Right ventricle myocardium superior (tissue), 1 donor: ENCODE results near the gene C19orf67. TPM values are rescaled to one million over a fixed set of nuclear protein-coding genes. Genes with fewer than 3 reads are reported as not detected.
"Not testable (repeated sequence)": the region's sequence is repeated elsewhere in the genome, so short reads cannot be mapped to it uniquely, and the experiment has no call there.

Experiments used
- ATAC-seq: fragments of 200-7000 bp; cut with Tn5 transposase; one replicate; pipeline ENCODE4 v1.9.1; 2020; ENCODE audit warnings: mild to moderate bottlenecking; ENCODE audit not compliant: poor library complexity
- DNase-seq: peaks from one replicate; pipeline ENCODE4 v3.0.0-alpha.2; 2020
- intact Hi-C: fragments of 100-400 bp; cut with DNase I; formaldehyde crosslinking; loops from one replicate; pipeline ENCODE4 v1.11.2; 2022
- total RNA-seq: library from RNA; stranded (reverse); fragmentation: NEBNext Ultra II Directional; extraction: Animal tissue kit (Norgen Biotek cat#: 25700); gene quantifications from one replicate; pipeline ENCODE4 v1.2.1, GENCODE V29; 2021
- donor health status: DM: no; HTN: yes; CAD: no; lungs with severe emphysema.

The C19orf67 gene
- total RNA-seq, 1 donor from 2014 or later = not detected

DNA sequence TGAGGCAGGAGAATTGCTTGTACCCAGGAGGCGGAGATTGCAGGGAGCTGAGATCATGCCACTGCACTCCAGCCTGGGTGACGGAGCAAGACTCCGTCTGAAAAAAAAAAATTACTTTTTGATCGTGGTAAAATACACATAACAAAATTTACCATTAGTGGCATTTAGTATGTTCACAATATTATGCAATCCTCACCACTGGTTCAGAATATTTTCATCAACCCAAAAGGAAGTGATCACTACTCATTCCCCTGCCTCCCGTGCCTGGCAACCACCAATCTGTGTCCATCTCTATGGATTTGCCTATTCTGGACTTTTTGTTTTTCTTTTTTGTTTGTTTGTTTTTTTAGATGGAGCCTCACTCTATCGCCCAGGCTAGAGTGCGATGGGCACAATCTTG lies 22.5 kb downstream of the C19orf67 start:
- intact Hi-C loops = no loop called here
- no peak for DNase-seq
- no peak for ATAC-seq

DNA sequence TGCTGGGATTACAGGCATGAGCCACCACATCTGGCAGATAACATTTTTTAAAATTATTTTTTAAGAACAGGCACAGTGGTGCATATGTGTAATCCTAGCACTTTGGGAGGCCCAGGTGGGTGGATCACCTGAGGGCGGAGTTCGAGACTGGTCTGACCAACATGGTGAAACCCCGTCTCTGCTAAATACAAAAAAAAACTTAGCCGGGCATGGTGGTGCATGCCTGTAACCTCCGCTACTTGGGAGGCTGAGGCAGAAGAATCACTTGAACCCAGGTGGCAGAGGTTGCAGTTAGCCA lies 23.1 kb downstream of the C19orf67 start:
- intact Hi-C loops = no loop called here
- ATAC-seq = no peak
- no peak for DNase-seq

DNA sequence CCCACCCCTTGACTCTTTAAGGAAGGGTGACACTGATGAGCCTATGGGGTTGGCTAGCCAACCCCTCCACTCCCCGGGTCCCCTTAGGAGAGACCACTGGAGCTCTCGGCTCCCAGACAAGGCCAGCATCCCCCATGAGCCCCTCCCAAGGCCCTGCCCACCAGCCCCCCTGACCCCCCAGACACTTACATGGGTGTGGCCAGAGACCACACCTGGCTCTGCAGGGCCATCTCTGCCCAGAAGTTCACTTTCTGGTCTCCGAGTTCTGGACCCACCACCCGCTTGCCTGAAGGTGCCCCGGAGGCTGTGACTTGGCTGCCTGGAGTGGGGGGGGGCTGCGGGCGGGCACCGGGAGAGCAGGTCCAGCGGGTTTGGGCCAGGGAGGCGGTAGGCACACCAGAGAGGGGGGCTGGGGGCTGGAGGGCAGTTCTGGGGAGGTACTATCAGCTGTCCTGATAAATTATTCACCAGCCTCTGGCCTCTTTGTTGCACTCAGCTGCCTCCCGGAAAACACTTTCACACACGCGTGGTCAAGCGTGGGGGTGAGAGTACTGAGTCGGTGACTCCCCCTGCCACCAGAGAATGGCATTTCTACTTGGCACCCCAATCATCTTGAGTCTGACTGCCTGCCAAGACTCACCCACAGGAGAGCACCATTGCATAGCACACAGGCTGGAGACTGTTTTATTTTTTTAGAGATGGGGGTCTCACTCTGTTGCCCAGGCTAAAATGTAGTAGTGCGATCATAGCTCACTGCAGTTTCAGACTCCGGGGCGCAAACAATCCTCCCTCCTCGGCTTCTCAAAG lies 23.6 kb downstream of the C19orf67 start, which contains the start of gene PALM3:
Gene PALM3 (minus strand): TSS at position 326 of the 807 bp plus-strand sequence. CDS start 96 bp downstream, at position 230.
- intact Hi-C loops = no loop called here
- DNase-seq = no peak
- ATAC-seq = no peak

DNA sequence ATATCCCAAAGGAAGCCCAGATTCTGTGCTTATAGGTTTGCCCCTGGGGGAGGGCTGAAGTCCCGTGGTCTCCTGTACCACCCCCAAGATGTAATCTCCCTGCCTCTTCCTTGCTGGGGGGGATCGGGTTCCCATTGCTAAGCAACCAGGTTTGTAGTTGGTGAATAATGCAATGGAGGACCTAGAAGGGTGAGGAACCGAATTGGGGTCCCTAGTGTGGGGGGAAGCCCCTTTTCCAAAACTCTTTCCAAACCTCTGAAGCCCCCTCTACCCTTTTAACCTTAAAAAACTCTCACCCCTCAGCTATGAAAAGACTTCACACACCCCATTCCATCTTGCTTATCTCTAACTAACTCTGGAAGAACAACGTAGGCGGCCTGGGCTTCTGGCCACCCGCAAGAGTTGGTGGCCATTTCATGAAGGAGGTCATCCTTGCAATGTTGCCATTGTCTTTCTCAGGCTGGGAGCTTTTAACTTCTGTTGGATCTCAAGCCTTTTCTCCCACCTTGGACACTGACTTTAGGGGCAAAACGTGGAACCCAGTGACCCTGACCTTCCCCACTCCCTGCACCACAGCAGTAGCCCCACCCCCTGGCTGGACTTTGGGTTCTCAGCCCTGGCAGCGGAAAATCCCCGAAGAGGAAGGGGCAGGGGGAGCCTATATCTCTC lies 24.4 kb downstream of the C19orf67 start:
- intact Hi-C loops = no loop called here
- no peak for DNase-seq
- no peak for ATAC-seq

DNA sequence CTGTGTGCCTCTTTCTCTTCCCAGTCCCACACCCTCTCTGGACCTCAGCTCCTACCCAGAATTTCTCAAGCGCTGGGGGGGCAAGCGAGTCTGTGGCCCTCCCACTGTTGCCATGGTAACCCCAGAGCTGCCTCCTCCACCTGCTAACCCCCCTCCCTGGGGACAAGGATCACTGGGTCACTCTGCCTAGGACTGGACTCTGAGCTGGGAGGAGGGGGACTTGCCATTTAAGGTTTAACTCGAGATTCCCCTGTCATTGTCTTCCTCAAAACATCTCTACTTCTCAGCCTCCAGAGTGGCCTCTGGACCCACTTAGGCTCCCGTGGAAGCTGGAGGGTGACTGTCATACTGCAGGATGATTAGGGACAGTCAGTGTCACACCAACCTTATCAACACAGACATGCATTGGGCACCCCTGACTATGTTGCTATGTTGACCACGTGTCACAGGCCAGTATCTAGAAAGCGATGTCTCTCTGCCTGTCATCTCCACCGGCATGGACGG lies 25.9 kb downstream of the C19orf67 start:
- intact Hi-C loops = no loop called here
- ATAC-seq (no peak), DNase-seq (no peak)

DNA sequence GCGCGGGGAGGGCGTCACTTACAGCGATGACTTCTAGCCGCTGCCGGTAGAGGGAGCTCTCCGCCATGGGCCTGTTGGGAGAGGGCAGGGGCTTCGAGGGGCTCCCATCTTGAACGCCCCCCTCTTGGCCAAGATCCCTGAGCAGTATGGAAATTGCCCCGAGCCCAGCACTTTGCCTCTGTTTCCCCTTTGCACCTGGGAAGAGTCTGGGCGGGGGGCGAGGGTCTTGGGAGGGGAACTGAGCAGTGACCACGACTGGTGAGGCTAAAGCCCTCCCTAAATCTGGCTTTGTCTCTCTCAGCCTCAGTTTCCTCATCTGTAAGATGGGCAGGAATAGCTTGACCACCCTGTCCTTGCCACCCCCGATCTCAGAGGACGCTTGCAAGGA lies 26.5 kb downstream of the C19orf67 start:
- intact Hi-C loops = no loop called here
- ATAC-seq (no peak), DNase-seq (no peak)

DNA sequence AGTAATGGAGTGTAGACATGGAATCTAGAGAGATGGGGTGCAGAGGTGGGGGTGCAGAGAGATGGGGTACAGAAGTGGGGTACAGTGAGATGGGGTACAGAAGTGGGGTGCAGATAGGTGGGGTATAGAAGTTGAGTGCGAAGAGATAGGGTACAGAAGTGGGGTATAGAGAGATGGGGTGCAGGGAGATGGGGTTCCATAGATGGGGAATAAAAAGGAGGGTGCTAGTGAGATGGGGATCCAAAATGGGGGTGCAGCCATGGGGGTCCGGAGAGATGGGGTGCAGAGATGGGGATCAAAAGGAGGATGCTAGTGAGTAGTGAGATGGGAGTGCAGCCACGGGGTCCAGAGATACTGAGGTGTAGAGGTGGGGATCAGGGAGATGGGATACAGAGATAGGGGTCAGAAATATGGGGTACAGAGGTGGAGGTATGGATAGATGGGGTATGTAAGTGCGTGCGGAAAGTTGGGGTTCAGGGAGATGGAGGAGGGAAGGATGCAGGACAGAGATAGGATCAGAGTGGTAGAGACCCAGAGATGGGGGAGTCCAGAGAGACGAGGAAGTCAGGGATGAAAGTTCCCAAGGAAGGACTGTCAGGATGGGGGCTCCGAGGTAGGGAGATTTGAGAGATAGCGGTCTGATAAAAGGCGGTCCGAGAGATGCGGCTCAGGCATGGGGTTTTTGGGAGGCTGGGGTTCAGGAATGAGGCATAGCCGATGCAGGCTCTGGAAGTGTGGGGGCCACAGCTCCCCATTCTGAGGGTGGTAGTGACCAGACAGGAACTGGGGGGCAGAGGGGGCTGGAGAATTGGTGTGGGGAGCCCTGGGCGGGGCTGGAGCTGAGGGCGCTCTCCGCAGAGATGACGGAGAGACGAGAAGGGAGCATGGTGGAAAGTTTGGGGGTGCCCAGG lies 27.1 kb downstream of the C19orf67 start:
- intact Hi-C loops = no loop called here
- ATAC-seq (no peak), DNase-seq (no peak)

DNA sequence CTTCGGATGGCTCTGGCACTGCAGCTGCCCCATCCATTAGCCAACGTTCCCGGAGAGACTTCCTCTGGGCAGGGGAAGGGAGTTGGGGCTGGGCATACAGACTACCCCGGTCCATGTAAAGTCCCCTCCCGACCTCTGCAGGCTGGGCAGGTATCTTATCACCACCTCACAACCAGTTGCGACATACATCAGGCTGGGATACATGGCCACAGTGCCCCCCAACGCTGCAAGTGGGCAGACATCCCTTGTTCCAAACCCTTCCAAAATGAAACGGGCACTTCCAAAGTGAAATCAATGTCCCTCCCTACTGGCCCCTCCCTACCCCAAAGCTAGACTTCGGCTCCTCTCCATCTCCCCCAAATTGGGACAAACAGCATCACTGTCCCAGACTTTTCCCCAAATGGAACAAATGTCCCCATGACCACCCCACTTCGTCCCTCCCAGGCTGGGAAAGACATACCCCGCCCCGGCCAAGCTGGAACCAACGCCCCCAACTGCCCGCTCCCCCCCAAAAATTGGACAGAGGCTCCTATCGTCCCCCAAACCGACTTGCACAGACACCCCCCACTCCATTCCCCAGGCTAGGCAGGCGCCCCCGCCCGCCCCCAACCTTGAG lies 28.7 kb downstream of the C19orf67 start:
- intact Hi-C loops = no loop called here
- DNase-seq (no peak), ATAC-seq (no peak)

DNA sequence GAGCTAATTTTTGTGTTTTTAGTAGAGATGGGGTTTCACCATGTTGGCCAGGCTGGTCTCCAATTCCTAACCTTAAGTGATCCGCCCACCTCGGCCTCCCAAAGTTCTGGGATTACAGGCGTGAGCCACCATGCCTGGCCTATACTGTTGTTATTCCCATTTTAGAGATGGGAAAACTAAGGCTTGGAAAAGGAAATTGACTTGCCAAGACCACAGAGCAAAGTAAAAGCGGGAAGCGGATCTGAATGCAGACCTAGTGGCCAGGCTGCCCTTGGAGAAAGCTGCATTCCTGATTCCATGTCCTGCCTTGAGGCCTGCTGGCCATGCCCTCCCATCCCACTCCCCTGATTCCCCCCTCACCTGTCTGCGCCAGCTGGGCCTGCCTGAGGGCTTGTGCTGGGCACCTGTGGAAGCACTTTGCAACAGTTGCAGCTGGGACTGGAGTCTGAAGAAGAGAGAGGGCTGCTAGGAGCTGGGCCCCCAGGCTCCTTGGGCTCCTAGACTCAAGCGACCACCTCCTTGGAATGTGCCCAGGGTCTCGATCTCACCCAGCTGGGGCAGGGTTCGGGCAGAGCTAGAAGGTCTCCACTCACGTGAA lies 29.4 kb downstream of the C19orf67 start:
- intact Hi-C loops = no loop called here
- ATAC-seq (no peak), DNase-seq (no peak)

DNA sequence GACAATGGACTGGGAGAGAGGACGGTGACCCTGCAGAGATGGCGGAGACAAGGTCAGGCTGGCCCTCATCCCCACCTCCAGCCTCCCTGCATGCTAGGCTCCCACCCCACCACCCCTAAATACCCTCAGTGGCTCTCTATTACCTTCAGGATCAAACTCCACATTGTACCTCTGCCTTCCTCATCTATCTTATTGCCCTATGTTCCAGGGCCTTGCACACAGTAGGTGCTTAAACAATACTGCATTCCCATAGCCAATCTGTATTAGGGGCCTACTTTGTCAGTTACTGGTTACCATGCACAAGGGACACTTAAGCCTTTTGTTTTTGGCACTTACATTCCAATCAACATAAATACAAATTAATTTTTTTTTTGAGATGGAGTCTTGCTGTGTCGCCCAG lies 30.2 kb downstream of the C19orf67 start:
- intact Hi-C loops = no loop called here
- no peak for DNase-seq
- no peak for ATAC-seq

DNA sequence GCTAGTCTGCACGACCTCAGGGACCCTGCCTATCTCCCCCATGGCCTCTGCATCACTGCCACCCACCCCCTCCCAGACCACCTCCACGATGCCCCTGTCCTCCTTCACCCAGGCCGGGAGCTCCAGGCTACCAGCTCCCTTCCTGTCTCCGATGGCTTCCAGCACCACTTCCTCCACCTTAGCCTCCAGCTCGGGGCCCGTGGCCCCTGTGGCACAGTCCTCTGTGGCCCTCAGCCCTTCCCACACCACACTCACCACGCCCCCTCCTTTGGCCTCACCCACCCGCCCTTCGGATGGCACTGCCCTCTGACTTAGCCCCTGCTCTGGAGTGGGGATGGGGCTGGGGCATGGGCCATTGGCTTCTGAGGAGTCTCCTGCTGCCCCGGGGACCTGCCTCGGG lies 30.9 kb downstream of the C19orf67 start:
- ATAC-seq (no peak), DNase-seq (no peak)
- intact Hi-C loops = no loop called here

DNA sequence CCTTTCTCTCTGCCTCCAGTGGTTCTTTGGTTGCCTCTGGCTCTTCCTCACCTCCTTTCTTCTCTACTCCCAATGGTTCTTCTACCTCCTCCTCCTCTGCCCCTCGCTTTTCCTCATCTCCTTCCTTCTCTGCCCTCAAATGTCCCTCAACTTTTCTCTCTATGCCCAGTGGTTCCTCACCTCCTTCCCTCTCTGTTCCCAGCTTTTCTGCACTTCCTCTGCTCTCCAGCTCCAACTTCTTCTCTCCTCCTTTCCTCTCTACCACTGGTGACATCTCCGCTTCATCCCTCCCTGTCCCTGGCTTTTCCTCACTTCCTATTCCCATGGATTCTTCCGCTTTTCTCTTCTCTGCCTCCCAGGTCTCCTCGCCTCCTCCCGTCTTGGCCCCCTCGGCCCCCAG lies 31.5 kb downstream of the C19orf67 start:
- no peak for ATAC-seq
- intact Hi-C loops = no loop called here
- no peak for DNase-seq

DNA sequence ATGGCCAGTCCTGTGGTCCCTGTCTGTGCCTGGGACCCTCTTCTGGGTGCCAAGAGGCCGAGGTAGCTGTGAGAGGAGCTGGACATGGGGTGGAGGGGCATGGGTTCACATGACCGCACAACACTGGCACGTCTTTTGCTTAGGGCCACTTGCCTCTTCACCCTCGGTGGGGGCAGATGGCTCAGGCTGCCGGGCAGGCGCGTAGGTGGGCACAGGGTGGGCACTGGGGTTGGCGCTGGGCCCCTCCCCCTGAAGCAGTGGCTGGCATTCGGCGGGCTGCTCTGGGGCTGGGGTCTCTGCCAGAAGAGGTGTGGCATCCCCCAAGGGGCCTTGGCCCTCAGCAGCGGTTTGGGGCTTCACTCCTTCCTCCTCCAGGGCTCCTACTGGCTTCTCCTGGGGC lies 32.1 kb downstream of the C19orf67 start:
- intact Hi-C loops = no loop called here
- ATAC-seq (no peak), DNase-seq (no peak)

DNA sequence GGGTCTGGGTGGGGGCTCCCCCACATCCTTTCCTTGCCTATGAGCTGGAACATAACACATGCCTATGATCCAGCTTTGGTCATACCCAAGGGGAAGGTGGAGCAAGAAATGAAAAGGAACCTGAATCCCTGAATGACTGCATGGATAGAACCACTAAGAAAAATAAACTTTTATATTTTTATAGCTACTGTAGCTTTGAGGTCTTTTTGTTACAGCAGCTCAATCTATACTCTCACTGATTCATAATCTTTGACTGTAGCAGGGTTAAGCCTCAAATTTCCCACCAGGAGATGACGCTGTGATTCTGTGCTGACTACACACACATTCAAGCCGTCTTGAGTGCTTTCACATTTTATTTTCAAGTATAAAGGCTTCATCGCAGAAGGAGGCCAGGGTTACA lies 32.6 kb downstream of the C19orf67 start:
- DNase-seq = no peak
- intact Hi-C loops = no loop called here
- ATAC-seq = no peak

DNA sequence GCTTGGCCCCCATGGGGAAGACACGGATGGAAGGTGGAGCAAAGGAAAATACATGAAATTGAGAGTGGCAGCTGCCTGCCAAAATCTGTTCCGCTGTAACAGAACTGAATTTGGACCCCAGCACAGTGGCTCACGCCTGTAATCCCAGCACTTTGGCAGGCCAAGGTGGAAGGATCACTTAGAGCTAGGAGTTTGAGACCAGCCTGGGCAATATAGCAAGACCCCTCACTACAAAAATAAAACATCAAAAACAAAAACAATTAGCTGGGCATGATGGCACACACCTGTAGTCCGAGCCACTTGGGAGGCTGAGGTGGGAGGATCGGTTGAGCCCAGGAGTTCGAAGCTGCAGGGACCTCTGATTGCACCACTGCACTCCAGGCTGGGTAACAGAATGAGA lies 33.1 kb downstream of the C19orf67 start:
- intact Hi-C loops = no loop called here
- DNase-seq = no peak

DNA sequence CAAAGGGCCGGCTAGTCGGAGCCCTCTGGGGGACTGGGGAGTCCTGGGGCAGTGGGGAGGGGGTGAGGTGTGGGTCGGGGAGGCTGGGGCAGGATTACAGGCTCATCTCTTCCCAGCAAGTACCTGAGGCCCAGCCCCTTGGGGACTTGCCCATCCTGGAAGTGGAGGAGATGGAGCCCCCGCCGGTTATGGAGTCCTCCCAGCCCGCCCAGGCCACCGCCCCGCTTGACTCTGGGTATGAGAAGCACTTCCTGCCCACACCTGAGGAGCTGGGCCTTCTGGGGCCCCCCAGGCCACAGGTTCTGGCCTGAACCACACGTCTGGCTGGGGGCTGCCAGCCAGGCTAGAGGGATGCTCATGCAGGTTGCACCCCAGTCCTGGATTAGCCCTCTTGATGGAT lies 33.6 kb downstream of the C19orf67 start:
- DNase-seq (no peak), ATAC-seq (no peak)
- intact Hi-C loops = no loop called here

More for the DNA sequence above, 33.1 kb downstream of the C19orf67 start:
- no peak for ATAC-seq

DNA sequence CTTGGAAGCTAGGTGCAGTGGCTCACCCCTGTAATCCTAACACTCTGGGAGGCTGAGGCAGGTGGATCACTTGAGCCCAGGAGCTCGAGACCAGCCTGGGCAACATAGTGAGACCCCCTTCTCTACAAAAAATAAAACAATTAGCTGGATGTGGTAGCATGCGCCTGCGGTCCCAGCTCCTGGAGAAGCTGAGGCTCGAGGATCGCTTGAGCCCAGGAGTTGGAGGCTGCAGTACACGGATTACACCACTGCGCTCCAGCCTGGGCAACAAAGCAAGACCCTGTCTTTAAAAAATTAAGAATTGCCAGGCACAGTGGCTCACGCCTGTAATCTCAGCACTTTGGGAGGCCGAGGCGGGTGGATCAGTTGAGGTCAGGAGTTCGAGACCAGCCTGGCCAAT lies 34.6 kb downstream of the C19orf67 start:
- DNase-seq, intact Hi-C loops, ATAC-seq: not testable (repeated sequence)

DNA sequence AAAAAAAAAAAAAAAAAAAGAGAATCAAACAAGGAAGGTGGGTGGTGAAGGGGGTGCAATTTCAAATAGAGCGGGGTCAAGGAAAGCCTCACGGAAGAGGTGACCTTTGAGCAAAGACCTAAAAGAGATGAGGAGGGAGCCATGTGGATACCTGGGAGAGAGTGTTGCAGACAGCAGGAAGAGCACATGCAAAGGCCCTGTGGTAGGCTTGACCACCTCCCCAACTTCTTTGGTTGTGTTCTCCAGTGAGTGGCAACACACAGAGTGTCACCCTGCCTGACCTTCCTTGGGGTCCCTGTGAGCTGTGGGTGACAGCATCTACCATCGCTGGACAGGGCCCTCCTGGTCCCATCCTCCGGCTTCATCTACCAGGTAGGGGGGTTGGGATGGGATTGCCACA lies 35.1 kb downstream of the C19orf67 start:
- ATAC-seq = no peak
- no peak for DNase-seq
- intact Hi-C loops = no loop called here
